IPS-20b (cell line): ENCODE results near the gene ACAA2.

Source experiments
- H3K27ac ChIP-seq: one replicate; pipeline ENCODE4 v1.5.1; 2013; ENCODE audit warnings: low read length
- H3K27me3 ChIP-seq: 2 replicates; pipeline ENCODE4 v1.6.1; 2013; ENCODE audit warnings: mild to moderate bottlenecking, low read length, inconsistent platforms; ENCODE audit not compliant: insufficient read depth
- H3K36me3 ChIP-seq: 2 replicates; pipeline ENCODE4 v1.6.1; 2013; ENCODE audit warnings: low read depth, mild to moderate bottlenecking, inconsistent platforms, low read length, moderate library complexity; ENCODE audit not compliant: insufficient read depth
- H3K4me1 ChIP-seq: 2 replicates; pipeline ENCODE4 v1.6.1; 2013; ENCODE audit warnings: mild to moderate bottlenecking, control low read depth, inconsistent platforms, low read length, moderate library complexity; ENCODE audit not compliant: insufficient read depth
- H3K4me3 ChIP-seq: 2 replicates; pipeline ENCODE4 v1.5.1; 2013; ENCODE audit warnings: mild to moderate bottlenecking, low read length, inconsistent platforms
- H3K9ac ChIP-seq: 2 replicates; pipeline ENCODE4 v1.6.1; 2013; ENCODE audit warnings: low read depth, mild to moderate bottlenecking, inconsistent platforms, low read length, moderate library complexity
- H3K9me3 ChIP-seq: 2 replicates; pipeline ENCODE4 v1.6.1; 2013; ENCODE audit warnings: mild to moderate bottlenecking, low read depth, low read length, inconsistent platforms; ENCODE audit not compliant: insufficient read depth

ACAA2 gene

GRCh38 chr18:49744376-49745008, 68.8 kb downstream of the ACAA2 start:
- Histone ChIP-seq H3K4me1 (no peaks in the 10 kb centered on the region; the same call in 1 of the 2 replicates), H3K27ac (no peak overlapping the region), H3K9ac (no peak overlapping the region), H3K36me3 (no peaks in the 10 kb centered on the region), H3K27me3 (no peaks in the 10 kb centered on the region), H3K9me3 (no peaks in the 10 kb centered on the region), H3K4me3 (no peak overlapping the region)

- no peak overlapping the region for H3K4me3 ChIP-seq
- H3K27ac ChIP-seq: no peak overlapping the region
- no peaks in the 10 kb centered on the region; the same call in 1 of the 2 replicates for H3K4me1 ChIP-seq
- no peaks in the 10 kb centered on the region for H3K27me3 ChIP-seq
- no peaks in the 10 kb centered on the region for H3K9me3 ChIP-seq
- no peaks in the 10 kb centered on the region for H3K36me3 ChIP-seq
- no peak overlapping the region for H3K9ac ChIP-seq
These were observed 70.2 kb downstream of the ACAA2 start for GRCh38 chr18:49743117-49743567.

- H3K27ac ChIP-seq: no peak overlapping the region
- no peak overlapping the region for H3K4me3 ChIP-seq
- H3K27me3 ChIP-seq: no peaks in the 10 kb centered on the region
- H3K4me1 ChIP-seq: no peaks in the 10 kb centered on the region; the same call in 1 of the 2 replicates
- H3K9ac ChIP-seq: no peak overlapping the region
- no peaks in the 10 kb centered on the region for H3K9me3 ChIP-seq
- no peaks in the 10 kb centered on the region for H3K36me3 ChIP-seq
These were observed 70.8 kb downstream of the ACAA2 start for GRCh38 chr18:49742316-49743116.

DNA sequence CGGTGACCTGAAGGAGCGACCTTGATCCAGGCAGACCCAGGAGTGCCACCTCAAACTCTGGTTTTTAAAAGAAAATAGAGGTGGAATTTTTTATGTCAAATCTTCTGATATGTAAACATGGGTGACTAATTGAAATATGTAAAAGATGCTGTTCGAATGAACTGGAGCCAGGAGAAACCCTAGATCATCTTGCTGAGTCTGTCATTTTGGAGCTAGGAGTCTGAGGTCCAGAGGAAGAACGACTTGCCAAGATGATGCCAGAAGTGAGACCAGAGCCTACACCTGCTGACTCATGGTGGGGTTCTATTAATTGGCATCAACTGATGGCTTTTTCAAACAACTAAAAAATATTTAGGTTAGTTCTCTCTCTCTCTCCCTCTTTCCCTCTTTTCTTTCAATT, 74.1 kb downstream of the ACAA2 start:
- Histone ChIP-seq H3K9me3 (no peaks in the 10 kb centered on the region), H3K27ac (no peak overlapping the region), H3K36me3 (no peaks in the 10 kb centered on the region), H3K9ac (no peak overlapping the region), H3K4me1 (no peaks in the 10 kb centered on the region; the same call in 1 of the 2 replicates), H3K4me3 (no peak overlapping the region), H3K27me3 (no peaks in the 10 kb centered on the region)

GRCh38 chr18:49738721-49739120, 74.6 kb downstream of the ACAA2 start:
- Histone ChIP-seq H3K4me3 (no peak overlapping the region), H3K9ac (no peak overlapping the region), H3K4me1 (no peaks in the 10 kb centered on the region; the same call in 1 of the 2 replicates), H3K36me3 (no peaks in the 10 kb centered on the region), H3K27ac (no peak overlapping the region), H3K27me3 (no peaks in the 10 kb centered on the region), H3K9me3 (no peaks in the 10 kb centered on the region)

DNA sequence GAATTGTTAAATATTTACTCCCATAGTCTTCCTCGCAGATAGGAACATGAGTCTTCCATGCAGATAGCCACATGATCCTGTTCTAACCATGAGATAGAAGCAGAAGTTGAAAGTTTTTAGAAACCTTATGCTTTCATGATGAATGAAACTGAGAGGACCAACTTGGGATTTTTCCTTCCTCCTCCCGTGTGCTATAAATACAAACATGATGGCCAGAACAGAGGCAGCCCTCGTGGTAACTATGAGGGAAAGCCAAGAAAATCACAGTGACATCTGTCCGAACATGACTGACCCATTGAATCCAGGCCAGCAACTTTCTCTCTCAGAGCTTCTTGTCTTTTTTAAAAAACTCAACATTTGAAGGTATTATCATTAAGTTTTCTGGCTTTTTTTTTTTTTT, 78.5 kb downstream of the ACAA2 start:
- Histone ChIP-seq H3K4me3 (no peak overlapping the region), H3K36me3 (no peaks in the 10 kb centered on the region), H3K9me3 (no peaks in the 10 kb centered on the region), H3K27me3 (no peaks in the 10 kb centered on the region), H3K9ac (no peak overlapping the region), H3K4me1 (peaks cover 10% of the 10 kb centered on the region; the same call in 1 of the 2 replicates), H3K27ac (no peak overlapping the region)

DNA sequence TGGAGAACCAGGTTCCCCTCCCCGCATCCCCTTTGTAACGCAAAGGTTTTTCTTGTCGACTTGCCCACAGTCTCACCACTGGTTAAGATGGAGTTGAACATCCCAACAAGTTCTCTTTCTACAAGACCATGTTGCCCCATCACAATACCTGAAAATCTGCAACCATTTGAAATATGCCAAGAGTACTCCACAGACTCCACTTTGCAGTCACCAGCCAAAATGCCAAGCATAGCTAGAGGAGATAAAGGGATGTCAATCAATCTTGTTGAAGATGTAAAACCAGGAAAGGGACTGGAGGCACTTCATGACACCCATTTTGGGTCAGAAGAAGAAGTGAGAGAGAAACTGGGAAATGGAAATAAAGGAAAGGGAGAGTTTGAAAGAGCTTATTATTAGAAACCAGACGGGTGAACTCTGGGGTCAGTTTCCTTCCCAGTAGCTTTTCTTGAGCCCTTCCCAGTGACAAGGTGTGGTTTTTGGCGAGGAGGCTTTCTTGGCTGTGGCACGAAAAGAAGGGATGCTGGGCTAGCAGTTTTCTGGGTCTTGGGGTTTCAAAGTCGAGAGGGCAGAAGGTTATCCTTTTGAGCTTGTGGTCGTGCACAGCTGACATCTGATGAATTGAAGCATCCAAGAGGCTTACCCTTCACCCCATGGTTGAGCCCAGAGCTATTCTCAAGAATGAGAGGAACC, 79.3 kb downstream of the ACAA2 start:
- no peaks in the 10 kb centered on the region for H3K9me3 ChIP-seq

DNA sequence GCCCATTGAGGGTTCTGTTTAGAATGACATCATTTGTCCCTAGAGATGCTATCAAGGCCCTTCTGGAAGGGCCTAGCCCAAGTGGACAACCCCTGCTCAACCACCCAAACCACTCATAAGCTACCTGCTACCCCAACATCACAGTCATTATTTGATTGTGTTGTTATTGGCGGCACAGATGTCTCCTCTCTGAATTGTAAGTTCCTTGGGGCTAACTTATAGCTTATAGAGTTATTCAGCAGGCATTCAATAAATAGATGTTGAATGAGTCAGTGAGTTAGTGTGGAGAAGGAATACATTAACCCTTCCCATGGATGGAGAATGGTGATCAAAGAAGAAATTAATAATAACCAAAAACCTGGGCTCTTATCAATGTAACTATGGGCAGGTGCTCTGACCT, 80.0 kb downstream of the ACAA2 start:
- H3K36me3 ChIP-seq: no peaks in the 10 kb centered on the region
- H3K9ac ChIP-seq: no peak overlapping the region
- H3K27ac ChIP-seq: no peak overlapping the region
- peaks cover 10% of the 10 kb centered on the region; the same call in 1 of the 2 replicates for H3K4me1 ChIP-seq
- no peaks in the 10 kb centered on the region for H3K9me3 ChIP-seq
- H3K4me3 ChIP-seq: no peak overlapping the region
- no peaks in the 10 kb centered on the region for H3K27me3 ChIP-seq

More for the DNA sequence above, 79.3 kb downstream of the ACAA2 start:
- Histone ChIP-seq H3K4me3 (no peak overlapping the region), H3K27me3 (no peaks in the 10 kb centered on the region), H3K36me3 (no peaks in the 10 kb centered on the region), H3K4me1 (peaks cover 10% of the 10 kb centered on the region; the same call in 1 of the 2 replicates), H3K27ac (no peak overlapping the region), H3K9ac (no peak overlapping the region)
